Liver (tissue), 3 donors: ENCODE results near the gene KMT2A.

ENCODE experiments used
- EGR1 ChIP-seq, 2 donors: IDR thresholded peaks; 2 replicates each; pipeline ENCODE4 v1.6.1; 2016 to 2018; ENCODE audit warnings: antibody characterized with exemption in 2 of 2, low read depth in 2 of 2
- RXRA ChIP-seq, 2 donors: IDR thresholded peaks; 2 replicates each; pipeline ENCODE4 v1.6.1; 2017 to 2018; ENCODE audit warnings: antibody characterized with exemption in 2 of 2, mild to moderate bottlenecking in 1 of 2
- YY1 ChIP-seq: IDR thresholded peaks from 2 replicates; pipeline ENCODE4 v1.6.1; 2016; ENCODE audit warnings: antibody characterized with exemption, mild to moderate bottlenecking
- TF ChIP-seq, protein P1 (sequence below): fragments of 150-350 bp; IDR thresholded peaks from 2 replicates; pipeline ENCODE4 v1.5.1; 2017; ENCODE audit warnings: improper control_type of control experiment, low read depth, low read length; ENCODE audit not compliant: missing input control
- TF ChIP-seq, protein P2 (sequence below): IDR thresholded peaks from 2 replicates; pipeline ENCODE4 v1.6.1; 2016; ENCODE audit warnings: antibody characterized with exemption, mild to moderate bottlenecking
- TF ChIP-seq, protein P3 (sequence below): IDR thresholded peaks from 2 replicates; pipeline ENCODE4 v1.6.1; 2016; ENCODE audit warnings: antibody characterized with exemption
- donor health status: healthy.
- donor health status: healthy.

DNA sequence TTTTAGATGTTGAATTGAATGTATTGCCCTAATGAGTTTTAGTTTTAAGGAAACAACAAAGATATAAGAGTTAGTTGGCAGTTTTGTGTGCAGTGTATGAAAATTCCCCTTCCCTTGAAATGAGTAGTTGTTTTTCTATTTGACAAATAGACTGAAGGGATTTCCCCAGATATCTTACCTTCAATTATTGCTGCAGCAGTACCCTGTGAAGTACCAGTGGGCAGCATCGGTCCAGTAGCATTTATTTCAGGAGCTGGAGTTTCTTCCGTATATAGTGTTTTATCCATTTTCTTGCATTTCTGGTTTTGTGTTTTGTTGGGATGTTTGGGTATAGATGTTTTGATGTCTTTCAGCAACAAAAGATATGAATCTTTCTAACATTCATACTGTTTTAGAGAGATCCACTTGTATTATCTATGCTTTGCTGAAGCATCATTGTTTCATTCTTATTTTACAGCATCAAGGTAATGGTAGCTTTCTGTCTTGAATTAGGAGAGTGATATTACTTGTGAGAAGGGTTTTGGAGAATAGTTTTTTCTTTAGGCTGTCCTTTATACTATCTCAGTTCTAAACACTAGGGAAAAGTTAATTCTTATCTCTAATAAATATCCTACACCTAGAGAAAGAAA, 7.4 kb downstream of the KMT2A start:
- TF ChIP-seq, protein P1, sequence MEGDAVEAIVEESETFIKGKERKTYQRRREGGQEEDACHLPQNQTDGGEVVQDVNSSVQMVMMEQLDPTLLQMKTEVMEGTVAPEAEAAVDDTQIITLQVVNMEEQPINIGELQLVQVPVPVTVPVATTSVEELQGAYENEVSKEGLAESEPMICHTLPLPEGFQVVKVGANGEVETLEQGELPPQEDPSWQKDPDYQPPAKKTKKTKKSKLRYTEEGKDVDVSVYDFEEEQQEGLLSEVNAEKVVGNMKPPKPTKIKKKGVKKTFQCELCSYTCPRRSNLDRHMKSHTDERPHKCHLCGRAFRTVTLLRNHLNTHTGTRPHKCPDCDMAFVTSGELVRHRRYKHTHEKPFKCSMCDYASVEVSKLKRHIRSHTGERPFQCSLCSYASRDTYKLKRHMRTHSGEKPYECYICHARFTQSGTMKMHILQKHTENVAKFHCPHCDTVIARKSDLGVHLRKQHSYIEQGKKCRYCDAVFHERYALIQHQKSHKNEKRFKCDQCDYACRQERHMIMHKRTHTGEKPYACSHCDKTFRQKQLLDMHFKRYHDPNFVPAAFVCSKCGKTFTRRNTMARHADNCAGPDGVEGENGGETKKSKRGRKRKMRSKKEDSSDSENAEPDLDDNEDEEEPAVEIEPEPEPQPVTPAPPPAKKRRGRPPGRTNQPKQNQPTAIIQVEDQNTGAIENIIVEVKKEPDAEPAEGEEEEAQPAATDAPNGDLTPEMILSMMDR = no peak
- TF ChIP-seq, protein P2, sequence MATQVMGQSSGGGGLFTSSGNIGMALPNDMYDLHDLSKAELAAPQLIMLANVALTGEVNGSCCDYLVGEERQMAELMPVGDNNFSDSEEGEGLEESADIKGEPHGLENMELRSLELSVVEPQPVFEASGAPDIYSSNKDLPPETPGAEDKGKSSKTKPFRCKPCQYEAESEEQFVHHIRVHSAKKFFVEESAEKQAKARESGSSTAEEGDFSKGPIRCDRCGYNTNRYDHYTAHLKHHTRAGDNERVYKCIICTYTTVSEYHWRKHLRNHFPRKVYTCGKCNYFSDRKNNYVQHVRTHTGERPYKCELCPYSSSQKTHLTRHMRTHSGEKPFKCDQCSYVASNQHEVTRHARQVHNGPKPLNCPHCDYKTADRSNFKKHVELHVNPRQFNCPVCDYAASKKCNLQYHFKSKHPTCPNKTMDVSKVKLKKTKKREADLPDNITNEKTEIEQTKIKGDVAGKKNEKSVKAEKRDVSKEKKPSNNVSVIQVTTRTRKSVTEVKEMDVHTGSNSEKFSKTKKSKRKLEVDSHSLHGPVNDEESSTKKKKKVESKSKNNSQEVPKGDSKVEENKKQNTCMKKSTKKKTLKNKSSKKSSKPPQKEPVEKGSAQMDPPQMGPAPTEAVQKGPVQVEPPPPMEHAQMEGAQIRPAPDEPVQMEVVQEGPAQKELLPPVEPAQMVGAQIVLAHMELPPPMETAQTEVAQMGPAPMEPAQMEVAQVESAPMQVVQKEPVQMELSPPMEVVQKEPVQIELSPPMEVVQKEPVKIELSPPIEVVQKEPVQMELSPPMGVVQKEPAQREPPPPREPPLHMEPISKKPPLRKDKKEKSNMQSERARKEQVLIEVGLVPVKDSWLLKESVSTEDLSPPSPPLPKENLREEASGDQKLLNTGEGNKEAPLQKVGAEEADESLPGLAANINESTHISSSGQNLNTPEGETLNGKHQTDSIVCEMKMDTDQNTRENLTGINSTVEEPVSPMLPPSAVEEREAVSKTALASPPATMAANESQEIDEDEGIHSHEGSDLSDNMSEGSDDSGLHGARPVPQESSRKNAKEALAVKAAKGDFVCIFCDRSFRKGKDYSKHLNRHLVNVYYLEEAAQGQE = no peak
- TF ChIP-seq, protein P3, sequence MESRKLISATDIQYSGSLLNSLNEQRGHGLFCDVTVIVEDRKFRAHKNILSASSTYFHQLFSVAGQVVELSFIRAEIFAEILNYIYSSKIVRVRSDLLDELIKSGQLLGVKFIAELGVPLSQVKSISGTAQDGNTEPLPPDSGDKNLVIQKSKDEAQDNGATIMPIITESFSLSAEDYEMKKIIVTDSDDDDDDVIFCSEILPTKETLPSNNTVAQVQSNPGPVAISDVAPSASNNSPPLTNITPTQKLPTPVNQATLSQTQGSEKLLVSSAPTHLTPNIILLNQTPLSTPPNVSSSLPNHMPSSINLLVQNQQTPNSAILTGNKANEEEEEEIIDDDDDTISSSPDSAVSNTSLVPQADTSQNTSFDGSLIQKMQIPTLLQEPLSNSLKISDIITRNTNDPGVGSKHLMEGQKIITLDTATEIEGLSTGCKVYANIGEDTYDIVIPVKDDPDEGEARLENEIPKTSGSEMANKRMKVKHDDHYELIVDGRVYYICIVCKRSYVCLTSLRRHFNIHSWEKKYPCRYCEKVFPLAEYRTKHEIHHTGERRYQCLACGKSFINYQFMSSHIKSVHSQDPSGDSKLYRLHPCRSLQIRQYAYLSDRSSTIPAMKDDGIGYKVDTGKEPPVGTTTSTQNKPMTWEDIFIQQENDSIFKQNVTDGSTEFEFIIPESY = no peak
- TF ChIP-seq RXRA (IDR thresholded peaks at IDR 0.05) (no peak), YY1 (no peak), EGR1 (IDR thresholded peaks at IDR 0.05; ENCODE audit: low read depth in 2 of 2) (no peak)
